GM21528 (cell line): ENCODE results near the gene CTDSP2.
"Not testable (repeated sequence)": the region's sequence is repeated elsewhere in the genome, so short reads cannot be mapped to it uniquely, and the experiment has no call there.

Source experiments
- ATAC-seq: cut with Tn5 transposase; IDR thresholded peaks from one replicate; pipeline ENCODE4 v1.9.1; 2021; ENCODE audit warnings: mild to moderate bottlenecking, moderate library complexity; ENCODE audit not compliant: unreplicated experiment, low FRiP score

Gene CTDSP2

GRCh38 chr12:57783861-57784260 is 62.7 kb downstream of the CTDSP2 start:
- ATAC-seq: no peak

GRCh38 chr12:57783466-57783801 is 63.1 kb downstream of the CTDSP2 start:
- ATAC-seq: no peak

GRCh38 chr12:57782608-57783465 is 63.7 kb downstream of the CTDSP2 start, which contains the start of gene TSFM:
Gene TSFM (plus strand): TSS chr12:57782787. CDS start chr12:57782802, 15 bp downstream.
- peak; percentile 92 for ATAC-seq

GRCh38 chr12:57782243-57782607 is 64.3 kb downstream of the CTDSP2 start:
- ATAC-seq: peak; percentile 14

GRCh38 chr12:57781801-57782200 is 64.7 kb downstream of the CTDSP2 start:
- no peak for ATAC-seq

- ATAC-seq: no peak
Observed at GRCh38 chr12:57781244-57781643, 65.3 kb downstream of the CTDSP2 start.

GRCh38 chr12:57780284-57780897 is 66.1 kb downstream of the CTDSP2 start:
- no peak for ATAC-seq

- no peak for ATAC-seq
Observed at GRCh38 chr12:57779736-57780135, 66.8 kb downstream of the CTDSP2 start.

GRCh38 chr12:57777911-57778310 is 68.6 kb downstream of the CTDSP2 start:
- ATAC-seq: no peak

- no peak for ATAC-seq
Observed at GRCh38 chr12:57777367-57777766, 69.2 kb downstream of the CTDSP2 start.

GRCh38 chr12:57776247-57776587 is 70.3 kb downstream of the CTDSP2 start:
- no peak for ATAC-seq

- ATAC-seq: no peak
Observed at GRCh38 chr12:57775563-57776246, 70.8 kb downstream of the CTDSP2 start.

- no peak for ATAC-seq
Observed at GRCh38 chr12:57775044-57775443, 71.5 kb downstream of the CTDSP2 start.

GRCh38 chr12:57774634-57775033 is 71.9 kb downstream of the CTDSP2 start:
- not testable (repeated sequence) for ATAC-seq

- peak; percentile 24 for ATAC-seq
Observed at GRCh38 chr12:57772429-57773322, 73.9 kb downstream of the CTDSP2 start, which contains the start of gene EEF1AKMT3. Gene EEF1AKMT3 (plus strand): TSS chr12:57772614. CDS start chr12:57772725, 111 bp downstream.

- peak; percentile 77 for ATAC-seq
Observed at GRCh38 chr12:57771873-57772428, 74.6 kb downstream of the CTDSP2 start, which contains the start of gene METTL1. Gene METTL1 (minus strand): TSS chr12:57772105. CDS start chr12:57772083, 22 bp downstream.

- peak; percentile 73 for ATAC-seq
Observed at GRCh38 chr12:57771236-57771872, 75.2 kb downstream of the CTDSP2 start.

GRCh38 chr12:57770734-57771133 is 75.8 kb downstream of the CTDSP2 start:
- no peak for ATAC-seq
